Stromal cell of bone marrow (primary cell): ENCODE measurements around the gene CERS5.

Source experiments
- DNase-seq: peaks from one replicate; pipeline ENCODE4 v3.0.0-alpha.2; 2012; ENCODE audit warnings: low read depth

The CERS5 gene

GRCh38 chr12:50132505-50133135, 34.5 kb downstream of the CERS5 start:
- DNase-seq, result no peak

- no peak for DNase-seq
Measured at GRCh38 chr12:50129290-50129689, 37.9 kb downstream of the CERS5 start.

- DNase-seq, result no peak
Measured at GRCh38 chr12:50127546-50127945, 39.6 kb downstream of the CERS5 start.

- DNase-seq, result no peak
Measured at GRCh38 chr12:50123203-50123602, 44.0 kb downstream of the CERS5 start.

- no peak for DNase-seq
Measured at GRCh38 chr12:50121641-50122040, 45.5 kb downstream of the CERS5 start.

- no peak for DNase-seq
Measured at GRCh38 chr12:50120953-50121352, 46.2 kb downstream of the CERS5 start.

GRCh38 chr12:50120521-50120920, 46.6 kb downstream of the CERS5 start:
- DNase-seq, result no peak

- no peak for DNase-seq
Measured at GRCh38 chr12:50119387-50119786, 47.8 kb downstream of the CERS5 start.

GRCh38 chr12:50117057-50117622, 50.0 kb downstream of the CERS5 start:
- no peak for DNase-seq

GRCh38 chr12:50112456-50113218, 54.5 kb downstream of the CERS5 start:
- no peak for DNase-seq

- DNase-seq, result peak; percentile 99
Measured at GRCh38 chr12:50111693-50112455, 55.3 kb downstream of the CERS5 start, which contains the start of gene COX14. COX14 (plus strand) TSS chr12:50112236; CDS start chr12:50120044, 7,808 bp downstream.

- DNase-seq, result no peak
Measured at GRCh38 chr12:50111395-50111692, 55.8 kb downstream of the CERS5 start.

GRCh38 chr12:50110762-50111351, 56.3 kb downstream of the CERS5 start:
- DNase-seq, result peak; percentile 36

GRCh38 chr12:50110127-50110761, 56.9 kb downstream of the CERS5 start:
- DNase-seq, result no peak

GRCh38 chr12:50109319-50109718, 57.9 kb downstream of the CERS5 start:
- no peak for DNase-seq

- DNase-seq, result no peak
Measured at GRCh38 chr12:50107416-50108268, 59.5 kb downstream of the CERS5 start.

GRCh38 chr12:50106907-50107306, 60.3 kb downstream of the CERS5 start:
- DNase-seq, result no peak

GRCh38 chr12:50105913-50106450, 61.2 kb downstream of the CERS5 start:
- DNase-seq, result no peak

- no peak for DNase-seq
Measured at GRCh38 chr12:50104417-50105366, 62.5 kb downstream of the CERS5 start.
